Psoas muscle (tissue), 8 donors: ENCODE data around the gene ESR2. TPM values are rescaled to one million over a fixed set of nuclear protein-coding genes. Genes with fewer than 3 reads are reported as not detected.

Source experiments
- ATAC-seq, 4 donors: fragments of 200-7000 bp; cut with Tn5 transposase; one replicate each; pipeline ENCODE4 v1.9.1; 2020; ENCODE audit warnings: moderate library complexity in 3 of 4, mild to moderate bottlenecking in 2 of 4
- DNase-seq, 2 donors: peaks; one replicate each; pipeline ENCODE4 v3.0.0-alpha.2; 2020
- H3K27ac ChIP-seq: fragments of 200-600 bp; one replicate; pipeline ENCODE4 v1.8.0; 2022
- H3K27me3 ChIP-seq, 3 donors: fragments of 200-600 bp in 1 of 3; one replicate each; pipeline versions ENCODE4 v1.6.1 to v1.8.0; 2013 to 2022; ENCODE audit warnings: low read length in 2 of 3, mild to moderate bottlenecking in 2 of 3, moderate library complexity in 1 of 3; ENCODE audit not compliant: insufficient read depth in 3 of 3
- H3K36me3 ChIP-seq, 2 donors: fragments of 200-600 bp in 1 of 2; one replicate each; pipeline versions ENCODE4 v1.6.1 to v1.8.0; 2013 to 2022; ENCODE audit warnings: low read depth in 1 of 2, mild to moderate bottlenecking in 1 of 2, moderate library complexity in 1 of 2; ENCODE audit not compliant: insufficient read depth in 1 of 2
- H3K4me1 ChIP-seq: fragments of 200-600 bp; one replicate; pipeline ENCODE4 v1.8.0; 2022
- H3K4me3 ChIP-seq: fragments of 200-600 bp; one replicate; pipeline ENCODE4 v1.8.0; 2022; ENCODE audit warnings: mild to moderate bottlenecking
- H3K9me3 ChIP-seq: fragments of 200-600 bp; one replicate; pipeline ENCODE4 v1.8.0; 2022
- CTCF ChIP-seq: fragments of 200-600 bp; IDR thresholded peaks from one replicate; pipeline ENCODE4 v1.8.0; 2022; ENCODE audit warnings: antibody characterized with exemption
- WGBS, 3 donors: extraction: QIAGEN DNeasy Blood & Tissue Kit; methylation state at CpG; one replicate each; pipeline versions ENCODE4 v1.1.6 to v1.1.7; 2013; 5-methylcytosine and 5-hydroxymethylcytosine counted together
- intact Hi-C, 2 donors: fragments of 100-400 bp; cut with DNase I; formaldehyde crosslinking; loops; one replicate each; pipeline versions ENCODE4 v1.11.0 to v1.14.2; 2022
- polyA plus RNA-seq, 3 donors: library from polyadenylated mRNA; stranded (reverse); fragments of 200-250 nt; gene quantifications; one replicate each; pipeline ENCODE4 v1.2.3, GENCODE V29; 2013
- total RNA-seq, 4 donors: library from RNA; stranded (reverse); fragmentation: NEBNext Ultra II Directional in 2 of 4; extraction: Animal tissue kit (Norgen Biotek cat#: 25700) in 2 of 4; gene quantifications; one replicate each; pipeline versions ENCODE4 v1.2.1 to v1.2.4, GENCODE V29; 2021 to 2023
- donor health status: healthy with polysubstance abuse.
- donor health status: DM: no; HTN: no; CAD: no; lungs with moderate emphysema.
- donor health status: Bipolar disorder and iron deficiency.
- donor health status: healthy.
- donor health status: DM: yes; HTN: yes; CAD: no.
- donor health status: DM: no; HTN: no; CAD: no.
- donor health status: DM: no; HTN: no; CAD: no.
- donor health status: DM: yes; HTN: yes; CAD: no.

Gene ESR2
- total and polyA plus RNA-seq, 7 donors, result 0.21 to 1.5 (median 0.77) TPM; not detected in 2

GRCh38 chr14:64255756-64256155 is 38.4 kb downstream of the ESR2 start:
- no peaks in the 10 kb centered on the region for H3K27me3 ChIP-seq
- H3K9me3 ChIP-seq, result no peaks in the 10 kb centered on the region
- WGBS, 3 donors, result 87 to 93% (median 89%) methylated on average over 1 of the region's 1 CpG
- no peak overlapping the region for H3K4me3 ChIP-seq
- no peaks in the 10 kb centered on the region for H3K4me1 ChIP-seq
- H3K27ac ChIP-seq, result no peak overlapping the region
- no peak for ATAC-seq
- no peak for TF ChIP-seq CTCF
- intact Hi-C loops, result no loop called here
- no peak for DNase-seq
- no peaks in the 10 kb centered on the region for H3K36me3 ChIP-seq

GRCh38 chr14:64253672-64254071 is 40.5 kb downstream of the ESR2 start:
- WGBS, 3 donors, result 71 to 78% (median 73%) methylated on average over 3 of the region's 3 CpGs
- no peak overlapping the region for H3K4me3 ChIP-seq
- H3K9me3 ChIP-seq, result no peaks in the 10 kb centered on the region
- H3K27ac ChIP-seq, result no peak overlapping the region
- intact Hi-C loops, result no loop called here
- H3K36me3 ChIP-seq, result no peaks in the 10 kb centered on the region
- DNase-seq (no peak), ATAC-seq (no peak)
- H3K4me1 ChIP-seq, result no peaks in the 10 kb centered on the region
- no peak for TF ChIP-seq CTCF
- H3K27me3 ChIP-seq, result no peaks in the 10 kb centered on the region

GRCh38 chr14:64249363-64249762 is 44.8 kb downstream of the ESR2 start:
- no peaks in the 10 kb centered on the region for H3K4me1 ChIP-seq
- H3K36me3 ChIP-seq, result no peaks in the 10 kb centered on the region
- intact Hi-C loops, result no loop called here
- no peak overlapping the region for H3K4me3 ChIP-seq
- DNase-seq, result no peak
- ATAC-seq, result no peak
- WGBS, 3 donors, result 60 to 69% (median 63%) methylated on average over 7 of the region's 7 CpGs
- H3K9me3 ChIP-seq, result no peaks in the 10 kb centered on the region
- no peak overlapping the region for H3K27ac ChIP-seq
- H3K27me3 ChIP-seq, result no peaks in the 10 kb centered on the region
- TF ChIP-seq CTCF, result no peak

- no peaks in the 10 kb centered on the region for H3K4me1 ChIP-seq
- no peak overlapping the region for H3K4me3 ChIP-seq
- DNase-seq (no peak), ATAC-seq (no peak)
- no peak overlapping the region for H3K27ac ChIP-seq
- H3K9me3 ChIP-seq, result no peaks in the 10 kb centered on the region
- no peaks in the 10 kb centered on the region for H3K36me3 ChIP-seq
- no peak for TF ChIP-seq CTCF
- 71 to 85% (median 75%) methylated on average over 4 of the region's 4 CpGs for WGBS, 3 donors
- H3K27me3 ChIP-seq, result no peaks in the 10 kb centered on the region
- intact Hi-C loops, result no loop called here
Measured at GRCh38 chr14:64248689-64249088, 45.5 kb downstream of the ESR2 start.

- no peaks in the 10 kb centered on the region for H3K36me3 ChIP-seq
- no peak overlapping the region for H3K27ac ChIP-seq
- DNase-seq (no peak), ATAC-seq (no peak)
- no peaks in the 10 kb centered on the region for H3K9me3 ChIP-seq
- 70 to 75% (median 72%) methylated on average over 3 of the region's 3 CpGs for WGBS, 3 donors
- intact Hi-C loops, result no loop called here
- no peak for TF ChIP-seq CTCF
- no peak overlapping the region for H3K4me3 ChIP-seq
- no peaks in the 10 kb centered on the region for H3K27me3 ChIP-seq
- no peaks in the 10 kb centered on the region for H3K4me1 ChIP-seq
Measured at GRCh38 chr14:64247195-64247594, 47.0 kb downstream of the ESR2 start.
